GM12878 (cell line): Measurements from ENCODE around the gene IL16. TPM values are rescaled to one million over a fixed set of nuclear protein-coding genes. Genes with fewer than 3 reads are reported as not detected.

Experiments
- ATAC-seq: fragments of 200-7000 bp; cut with Tn5 transposase; 3 replicates; pipeline ENCODE4 v1.9.1; 2020; ENCODE audit warnings: mild to moderate bottlenecking, moderate library complexity
- BruUV-seq: library from RNA; stranded (reverse); fragments of 400-500 nt; replicated peaks from 2 replicates; lab custom pipeline; 2021; lab: Mats Ljungman, UMichigan
- CTCF ChIA-PET: fragments of 300-600 bp; sonication (Branson Sonifier 250); formaldehyde crosslinking; extraction: SDS; loops from one replicate; lab custom pipeline; 2021; ENCODE audit warnings: inconsistent platforms; lab: Yijun Ruan, JAX
- POLR2A ChIA-PET: fragments of 350-600 bp; formaldehyde crosslinking; extraction: SDS; loops from one replicate; lab custom pipeline; 2021; ENCODE audit warnings: inconsistent platforms; lab: Charles Lee
- RAD21 ChIA-PET: fragments of 300-600 bp; sonication (Branson Sonifier 250); formaldehyde crosslinking; loops from one replicate; lab custom pipeline; 2023; ENCODE audit warnings: antibody characterized with exemption; ENCODE audit not compliant: unreplicated experiment; lab: Charles Lee
- SMC1A ChIA-PET: fragments of 300-600 bp; sonication (Branson Sonifier 250); formaldehyde crosslinking; loops from one replicate; lab custom pipeline; 2023; ENCODE audit not compliant: unreplicated experiment, uncharacterized antibody; lab: Charles Lee
- DNase-seq: peaks from one replicate; pipeline ENCODE4 v3.0.0-alpha.2; 2011; ENCODE audit warnings: low read depth, low spot score
- FAIRE-seq: peaks from 3 replicates; lab custom pipeline; 2011; peaks lifted over from hg19 to GRCh38; lab: Jason Lieb, UNC
- H2AFZ ChIP-seq: 2 replicates; pipeline ENCODE4 v1.6.0; 2011; ENCODE audit warnings: low read depth, low read length, control low read depth; ENCODE audit not compliant: control insufficient read depth
- H3K27ac ChIP-seq: 2 replicates; pipeline ENCODE4 v1.5.1; 2011; ENCODE audit warnings: control low read depth; ENCODE audit not compliant: control insufficient read depth, insufficient read depth
- H3K27me3 ChIP-seq, 2 experiments: replicated peaks in 1 of 2; 2 replicates each; pipeline versions ENCODE4 v1.6.0 to v1.6.1; 2011; ENCODE audit warnings: low read length in 1 of 2; ENCODE audit not compliant: control insufficient read depth in 2 of 2, insufficient read depth in 2 of 2
- H3K36me3 ChIP-seq, 2 experiments: 2 replicates each; pipeline ENCODE4 v1.5.1; 2011; ENCODE audit warnings: low read length in 1 of 2; ENCODE audit not compliant: control insufficient read depth in 2 of 2, insufficient read depth in 2 of 2
- H3K4me1 ChIP-seq: 2 replicates; pipeline ENCODE4 v1.6.1; 2011; ENCODE audit warnings: mild to moderate bottlenecking, low read length, moderate library complexity, mixed read lengths; ENCODE audit not compliant: control insufficient read depth, insufficient read depth
- H3K4me2 ChIP-seq: 2 replicates; pipeline ENCODE4 v1.6.0; 2011; ENCODE audit warnings: control low read depth; ENCODE audit not compliant: control insufficient read depth, insufficient read depth
- H3K4me3 ChIP-seq: fragments of 200-600 bp; sonication (generic); 2 replicates; pipeline ENCODE4 v1.5.1; 2016
- H3K79me2 ChIP-seq: 2 replicates; pipeline ENCODE4 v1.6.0; 2011; ENCODE audit warnings: low read length; ENCODE audit not compliant: control insufficient read depth, insufficient read depth
- H3K9ac ChIP-seq: 2 replicates; pipeline ENCODE4 v1.8.0; 2011; ENCODE audit warnings: low read length, control low read depth, mixed read lengths; ENCODE audit not compliant: control insufficient read depth, insufficient read depth
- H3K9me3 ChIP-seq: replicated peaks from 3 replicates; pipeline ENCODE4 v1.5.1; 2011; ENCODE audit warnings: mild to moderate bottlenecking, low read length; ENCODE audit not compliant: control insufficient read depth, insufficient read depth
- H4K20me1 ChIP-seq: 2 replicates; pipeline ENCODE4 v1.6.0; 2011; ENCODE audit not compliant: control insufficient read depth, insufficient read depth
- HSF1 ChIP-seq: fragments of 150-350 bp; IDR thresholded peaks from 2 replicates; pipeline ENCODE4 v1.6.1; 2014; ENCODE audit warnings: mild to moderate bottlenecking, low read depth, low read length
- SREBF1 ChIP-seq: IDR thresholded peaks from 2 replicates; pipeline ENCODE4 v1.6.1; 2012; ENCODE audit warnings: mild to moderate bottlenecking, low read length
- WGBS: methylation state at CpG from one replicate; pipeline ENCODE4 v1.1.6; 2016; ENCODE audit warnings: low lambda C conversion rate; ENCODE audit not compliant: insufficient replicate concordance, insufficient coverage; ENCODE audit errors: missing lambda C conversion rate; 5-methylcytosine and 5-hydroxymethylcytosine counted together
- in situ Hi-C: fragments of 300-500 bp; cut with MboI; formaldehyde crosslinking; loops from 9 replicates; pipeline ENCODE4 v1.14.3; 2018; ENCODE audit warnings: mixed read lengths
- intact Hi-C: fragments of 100-400 bp; cut with micrococcal nuclease; formaldehyde crosslinking; loops from one replicate; pipeline ENCODE4 v1.14.2; 2022; ENCODE audit not compliant: unreplicated experiment
- polyA plus RNA-seq, 11 experiments: library from polyadenylated mRNA; depleted of rRNA in 4 of 11; unstranded in 6 of 11; stranded (reverse) in 5 of 11; fragments of >200 nt; fragmentation: Nextera tagmentation in 4 of 11; fragmentation: Illumina TruSeq in 1 of 11; extraction: Ambion mirVana in 4 of 11; extraction: Trizol in 1 of 11; gene quantifications; 1 replicate in 1 of 11; 2 replicates in 10 of 11; pipeline versions ENCODE4 v1.2.1 to v1.2.3, GENCODE V29; 2011 to 2016; ENCODE audit warnings: inconsistent platforms in 2 of 11, missing spikeins in 2 of 11, low read depth in 1 of 11
- total RNA-seq, 4 experiments: library from RNA; depleted of rRNA in 3 of 4; stranded (reverse); fragments of >200 nt in 3 of 4; fragmentation: Illumina TruSeq in 1 of 4; extraction: Trizol in 1 of 4; gene quantifications; 2 replicates each; pipeline versions ENCODE4 v1.2.1 to v1.2.3, GENCODE V29; 2013 to 2021

IL16 gene
- total and polyA plus RNA-seq, 10 of the 15 experiments (the other 5 are each of a cell fraction or from before 2014, with no cell fraction given) = 21.7 to 206 (median 44.5) TPM

- no peak for TF ChIP-seq HSF1
Observed at GRCh38 chr15:81253846-81254245, 57.2 kb downstream of the IL16 start (continued).

- peaks cover 3 to 4% of the 10 kb centered on the region in 2 experiments; a peak in 2 of 4 replicates for H3K27me3 ChIP-seq
- SMC1A ChIA-PET = interaction anchor here (0.6 to 0.9 kb wide), 4 partner anchors 21 to 148 kb away, joined by 3 to 4 read pairs (median 3); no protein-coding TSS in a partner anchor
Observed at GRCh38 chr15:81254277-81254915, 57.7 kb downstream of the IL16 start.

More at GRCh38 chr15:81254277-81254915, 57.7 kb downstream of the IL16 start:
- H3K79me2 ChIP-seq = no peaks in the 10 kb centered on the region
- H3K4me1 ChIP-seq = no peaks in the 10 kb centered on the region
- in situ Hi-C loops (no loop called here), intact Hi-C loops (no loop called here)
- FAIRE-seq (no peak), ATAC-seq (no peak), DNase-seq (no peak)
- no peaks in the 10 kb centered on the region; the same call in 2 of the 3 replicates for H3K9me3 ChIP-seq
- no peak overlapping the region for H2AFZ ChIP-seq
- no peak overlapping the region for H3K4me3 ChIP-seq
- no peaks in the 10 kb centered on the region for H3K36me3 ChIP-seq
- ChIA-PET POLR2A (no interaction called here), CTCF (interaction anchor here (0.9 to 6.6 kb wide), 3 partner anchors 12 to 148 kb away, joined by 3 to 41 read pairs (median 3); no protein-coding TSS in a partner anchor), RAD21 (no interaction called here)
- H3K9ac ChIP-seq = no peak overlapping the region
- H4K20me1 ChIP-seq = no peaks in the 10 kb centered on the region
- H3K4me2 ChIP-seq = no peak overlapping the region
- H3K27ac ChIP-seq = no peak overlapping the region
- no peak for TF ChIP-seq SREBF1
- 3% methylated on average over 5 of the region's 5 CpGs for WGBS
- no TSS peak for BruUV-seq
